OCI-LY7 (cell line): Measurements from ENCODE around the gene CCDC85A.

Experiments
- EZH2phosphoT487 ChIP-seq: fragments of 200-600 bp; sonication (generic); IDR thresholded peaks from 2 replicates; pipeline ENCODE4 v1.6.1; 2018; ENCODE audit warnings: low read depth, borderline replicate concordance, mild to moderate bottlenecking, mixed run types, antibody characterized with exemption, low read length, moderate library complexity, mixed read lengths
- TF ChIP-seq, protein P1 (sequence below): fragments of 200-600 bp; sonication (generic); conservative IDR thresholded peaks from 2 replicates; pipeline ENCODE4 v1.5.1; 2014; ENCODE audit warnings: mild to moderate bottlenecking, antibody characterized with exemption, low read length, moderate library complexity, mixed read lengths

DNA sequence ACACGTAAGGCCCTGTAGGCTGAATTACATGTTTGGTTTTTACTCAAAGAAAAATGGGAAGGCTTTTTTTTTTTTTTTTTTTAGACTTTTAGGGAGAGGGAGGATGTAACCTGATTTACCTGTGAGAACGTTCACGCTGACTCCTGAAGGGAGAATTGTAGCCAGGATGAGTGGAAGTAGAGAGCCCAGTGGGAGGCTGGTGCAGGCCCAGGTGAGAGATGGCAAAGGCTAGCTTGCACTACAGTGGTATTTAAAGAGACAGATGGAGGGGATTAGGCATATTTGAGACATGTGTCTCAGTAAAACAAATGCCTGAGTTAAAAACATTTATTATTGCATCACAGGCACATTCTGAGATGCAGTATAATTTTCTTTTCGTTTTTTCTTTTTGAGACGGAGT, 107.9 kb downstream of the CCDC85A start:
- TF ChIP-seq, protein P1, sequence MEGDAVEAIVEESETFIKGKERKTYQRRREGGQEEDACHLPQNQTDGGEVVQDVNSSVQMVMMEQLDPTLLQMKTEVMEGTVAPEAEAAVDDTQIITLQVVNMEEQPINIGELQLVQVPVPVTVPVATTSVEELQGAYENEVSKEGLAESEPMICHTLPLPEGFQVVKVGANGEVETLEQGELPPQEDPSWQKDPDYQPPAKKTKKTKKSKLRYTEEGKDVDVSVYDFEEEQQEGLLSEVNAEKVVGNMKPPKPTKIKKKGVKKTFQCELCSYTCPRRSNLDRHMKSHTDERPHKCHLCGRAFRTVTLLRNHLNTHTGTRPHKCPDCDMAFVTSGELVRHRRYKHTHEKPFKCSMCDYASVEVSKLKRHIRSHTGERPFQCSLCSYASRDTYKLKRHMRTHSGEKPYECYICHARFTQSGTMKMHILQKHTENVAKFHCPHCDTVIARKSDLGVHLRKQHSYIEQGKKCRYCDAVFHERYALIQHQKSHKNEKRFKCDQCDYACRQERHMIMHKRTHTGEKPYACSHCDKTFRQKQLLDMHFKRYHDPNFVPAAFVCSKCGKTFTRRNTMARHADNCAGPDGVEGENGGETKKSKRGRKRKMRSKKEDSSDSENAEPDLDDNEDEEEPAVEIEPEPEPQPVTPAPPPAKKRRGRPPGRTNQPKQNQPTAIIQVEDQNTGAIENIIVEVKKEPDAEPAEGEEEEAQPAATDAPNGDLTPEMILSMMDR = no peak
- no peak for TF ChIP-seq EZH2phosphoT487
